Spleen (tissue), 7 donors: ENCODE results near the gene RNF138.

ENCODE experiments used
- POLR2AphosphoS5 ChIP-seq, 3 donors: sonication (generic); formaldehyde crosslinking; IDR thresholded peaks; one replicate each; pipeline ENCODE4 v1.5.1; 2017; ENCODE audit warnings: antibody characterized with exemption in 3 of 3
- TF ChIP-seq, protein P1 (sequence below), 11 experiments: fragments of 200-600 bp in 7 of 11; fragments of 450-650 bp in 4 of 11; sonication (generic) in 4 of 11; IDR thresholded peaks in 8 of 11; conservative IDR thresholded peaks in 3 of 11; 1 replicate in 7 of 11; 2 replicates in 4 of 11; pipeline versions ENCODE4 v1.4.0 to v1.8.0; 2016 to 2021; ENCODE audit warnings: antibody characterized with exemption in 11 of 11, inconsistent platforms in 4 of 11, mild to moderate bottlenecking in 1 of 11
- donor health status: DM: no; HTN: no; CAD: no; lungs with moderate emphysema.
- donor health status: DM: no; HTN: no; CAD: no.
- donor health status: DM: no; HTN: no; CAD: no.

DNA sequence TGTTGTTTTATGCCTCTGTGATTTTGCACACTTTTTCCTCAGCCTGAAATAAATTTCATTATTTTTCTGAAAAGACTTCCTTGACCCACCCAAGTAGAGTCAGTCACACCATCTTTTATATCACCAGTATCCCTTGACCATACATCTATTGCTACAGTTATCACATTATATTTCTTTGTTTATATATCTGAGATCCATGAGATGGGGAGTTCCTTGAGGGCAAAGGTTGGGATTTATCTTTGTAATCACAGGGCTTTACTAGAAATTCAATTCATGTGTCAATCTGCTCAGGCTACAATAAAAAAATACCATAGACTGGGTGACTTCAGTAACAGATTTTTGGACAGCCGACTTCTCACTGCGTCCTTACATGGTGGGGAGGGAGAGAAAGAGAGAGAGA is 12.8 kb upstream of the RNF138 start:
- TF ChIP-seq, protein P1, sequence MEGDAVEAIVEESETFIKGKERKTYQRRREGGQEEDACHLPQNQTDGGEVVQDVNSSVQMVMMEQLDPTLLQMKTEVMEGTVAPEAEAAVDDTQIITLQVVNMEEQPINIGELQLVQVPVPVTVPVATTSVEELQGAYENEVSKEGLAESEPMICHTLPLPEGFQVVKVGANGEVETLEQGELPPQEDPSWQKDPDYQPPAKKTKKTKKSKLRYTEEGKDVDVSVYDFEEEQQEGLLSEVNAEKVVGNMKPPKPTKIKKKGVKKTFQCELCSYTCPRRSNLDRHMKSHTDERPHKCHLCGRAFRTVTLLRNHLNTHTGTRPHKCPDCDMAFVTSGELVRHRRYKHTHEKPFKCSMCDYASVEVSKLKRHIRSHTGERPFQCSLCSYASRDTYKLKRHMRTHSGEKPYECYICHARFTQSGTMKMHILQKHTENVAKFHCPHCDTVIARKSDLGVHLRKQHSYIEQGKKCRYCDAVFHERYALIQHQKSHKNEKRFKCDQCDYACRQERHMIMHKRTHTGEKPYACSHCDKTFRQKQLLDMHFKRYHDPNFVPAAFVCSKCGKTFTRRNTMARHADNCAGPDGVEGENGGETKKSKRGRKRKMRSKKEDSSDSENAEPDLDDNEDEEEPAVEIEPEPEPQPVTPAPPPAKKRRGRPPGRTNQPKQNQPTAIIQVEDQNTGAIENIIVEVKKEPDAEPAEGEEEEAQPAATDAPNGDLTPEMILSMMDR (IDR thresholded peaks at IDR 0.05 in 8 of 11, conservative IDR thresholded peaks at IDR 0.05 in 3 of 11): no peak
- no peak for TF ChIP-seq POLR2AphosphoS5 (IDR thresholded peaks at IDR 0.05)
